WERI-Rb-1 (cell line): ENCODE data around the gene LCOR.

ENCODE experiments used
- DNase-seq: peaks from one replicate; pipeline ENCODE4 v3.0.0-alpha.2; 2020
- H3K27ac ChIP-seq: fragments of 250-450 bp; sonication (Bioruptor Pico); 2 replicates; pipeline ENCODE4 v1.5.1; 2020; ENCODE audit warnings: mild to moderate bottlenecking, moderate library complexity
- H3K27me3 ChIP-seq: fragments of 250-450 bp; sonication (Bioruptor Pico); 2 replicates; pipeline ENCODE4 v1.5.1; 2021; ENCODE audit warnings: mild to moderate bottlenecking, low read depth, moderate library complexity; ENCODE audit not compliant: insufficient read depth, severe bottlenecking
- H3K36me3 ChIP-seq: fragments of 250-450 bp; sonication (Bioruptor Pico); 2 replicates; pipeline ENCODE4 v1.5.1; 2020; ENCODE audit warnings: mild to moderate bottlenecking, moderate library complexity
- H3K4me3 ChIP-seq: 2 replicates; pipeline ENCODE4 v1.5.1; 2011; ENCODE audit warnings: low read depth, mild to moderate bottlenecking, control low read depth, low read length
- H3K9me3 ChIP-seq: fragments of 250-450 bp; sonication (Bioruptor Pico); 2 replicates; pipeline ENCODE4 v1.5.1; 2021; ENCODE audit warnings: mild to moderate bottlenecking, moderate library complexity; ENCODE audit not compliant: severe bottlenecking
- TF ChIP-seq, protein P1 (sequence below): IDR thresholded peaks from 2 replicates; pipeline ENCODE4 v1.5.1; 2011; ENCODE audit warnings: low read depth, mild to moderate bottlenecking, control low read depth, inconsistent platforms, low read length

LCOR gene

GRCh38 chr10:96918214-96919002, 86.3 kb downstream of the LCOR start:
- Histone ChIP-seq H3K4me3 (no peak overlapping the region), H3K9me3 (no peaks in the 10 kb centered on the region), H3K36me3 (peaks cover 36% of the 10 kb centered on the region), H3K27me3 (no peaks in the 10 kb centered on the region), H3K27ac (no peak overlapping the region)
- no peak for DNase-seq
- TF ChIP-seq, protein P1, sequence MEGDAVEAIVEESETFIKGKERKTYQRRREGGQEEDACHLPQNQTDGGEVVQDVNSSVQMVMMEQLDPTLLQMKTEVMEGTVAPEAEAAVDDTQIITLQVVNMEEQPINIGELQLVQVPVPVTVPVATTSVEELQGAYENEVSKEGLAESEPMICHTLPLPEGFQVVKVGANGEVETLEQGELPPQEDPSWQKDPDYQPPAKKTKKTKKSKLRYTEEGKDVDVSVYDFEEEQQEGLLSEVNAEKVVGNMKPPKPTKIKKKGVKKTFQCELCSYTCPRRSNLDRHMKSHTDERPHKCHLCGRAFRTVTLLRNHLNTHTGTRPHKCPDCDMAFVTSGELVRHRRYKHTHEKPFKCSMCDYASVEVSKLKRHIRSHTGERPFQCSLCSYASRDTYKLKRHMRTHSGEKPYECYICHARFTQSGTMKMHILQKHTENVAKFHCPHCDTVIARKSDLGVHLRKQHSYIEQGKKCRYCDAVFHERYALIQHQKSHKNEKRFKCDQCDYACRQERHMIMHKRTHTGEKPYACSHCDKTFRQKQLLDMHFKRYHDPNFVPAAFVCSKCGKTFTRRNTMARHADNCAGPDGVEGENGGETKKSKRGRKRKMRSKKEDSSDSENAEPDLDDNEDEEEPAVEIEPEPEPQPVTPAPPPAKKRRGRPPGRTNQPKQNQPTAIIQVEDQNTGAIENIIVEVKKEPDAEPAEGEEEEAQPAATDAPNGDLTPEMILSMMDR: no peak

GRCh38 chr10:96919785-96920430, 87.8 kb downstream of the LCOR start:
- no peak for DNase-seq
- H3K27me3 ChIP-seq: no peaks in the 10 kb centered on the region
- no peak overlapping the region for H3K27ac ChIP-seq
- peaks cover 34% of the 10 kb centered on the region for H3K36me3 ChIP-seq
- no peak overlapping the region for H3K4me3 ChIP-seq
- TF ChIP-seq, protein P1: no peak
- H3K9me3 ChIP-seq: no peaks in the 10 kb centered on the region

GRCh38 chr10:96921655-96922054, 89.6 kb downstream of the LCOR start:
- H3K27ac ChIP-seq: no peak overlapping the region
- DNase-seq: no peak
- H3K4me3 ChIP-seq: no peak overlapping the region
- peaks cover 31% of the 10 kb centered on the region for H3K36me3 ChIP-seq
- H3K9me3 ChIP-seq: no peaks in the 10 kb centered on the region
- no peaks in the 10 kb centered on the region for H3K27me3 ChIP-seq
- TF ChIP-seq, protein P1: no peak

- H3K4me3 ChIP-seq: no peak overlapping the region
- no peak for DNase-seq
- H3K36me3 ChIP-seq: peaks cover 34% of the 10 kb centered on the region
- H3K27ac ChIP-seq: no peak overlapping the region
- no peaks in the 10 kb centered on the region for H3K9me3 ChIP-seq
- H3K27me3 ChIP-seq: no peaks in the 10 kb centered on the region
- TF ChIP-seq, protein P1: no peak
Measured at GRCh38 chr10:96922978-96923948, 91.2 kb downstream of the LCOR start.

DNA sequence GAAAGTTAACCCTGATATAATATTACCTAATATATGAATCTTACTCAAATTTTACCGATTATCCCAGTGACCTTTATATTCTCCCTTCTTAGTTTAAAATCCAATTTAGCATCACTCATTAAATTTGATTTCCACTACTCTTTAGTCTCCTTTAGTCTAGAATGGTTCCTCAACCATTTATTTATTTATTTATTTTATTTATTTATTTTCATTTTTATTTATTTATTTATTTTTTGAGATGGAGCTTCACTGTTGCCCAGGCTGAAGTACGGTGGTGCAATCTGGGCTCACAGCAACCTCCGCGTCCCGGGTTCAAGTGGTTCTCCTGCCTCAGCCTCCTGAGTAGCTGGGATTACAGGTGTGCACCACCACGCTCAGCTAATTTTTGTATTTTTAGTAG, 92.8 kb downstream of the LCOR start:
- no peak overlapping the region for H3K27ac ChIP-seq
- no peaks in the 10 kb centered on the region for H3K27me3 ChIP-seq
- H3K4me3 ChIP-seq: no peak overlapping the region
- TF ChIP-seq, protein P1: no peak
- peaks cover 36% of the 10 kb centered on the region for H3K36me3 ChIP-seq
- no peak for DNase-seq
- H3K9me3 ChIP-seq: no peaks in the 10 kb centered on the region
